ENCODE results near the gene NRIP3.
"Not testable (repeated sequence)": the region's sequence is repeated elsewhere in the genome, so short reads cannot be mapped to it uniquely, and the experiment has no call there.

DNA sequence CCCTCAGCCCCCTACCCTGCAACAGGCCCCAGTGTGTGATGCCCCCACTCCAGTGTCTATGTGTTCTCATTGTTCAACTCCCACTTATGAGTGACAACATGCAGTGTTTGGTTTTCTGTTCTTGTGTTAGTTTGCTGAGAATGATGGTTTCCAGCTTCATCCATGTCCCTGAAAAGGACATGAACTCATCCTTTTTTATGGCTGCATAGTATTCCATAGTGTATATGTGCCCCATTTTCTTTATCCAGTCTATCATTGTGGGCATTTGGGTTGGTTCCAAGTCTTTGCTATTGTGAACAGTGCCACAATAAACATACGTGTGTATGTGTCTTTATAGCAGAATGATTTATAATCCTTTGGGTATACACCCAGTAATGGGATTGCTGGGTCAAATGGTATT is 5.7 kb upstream of the NRIP3 start:
- TF ChIP-seq, protein P1, sequence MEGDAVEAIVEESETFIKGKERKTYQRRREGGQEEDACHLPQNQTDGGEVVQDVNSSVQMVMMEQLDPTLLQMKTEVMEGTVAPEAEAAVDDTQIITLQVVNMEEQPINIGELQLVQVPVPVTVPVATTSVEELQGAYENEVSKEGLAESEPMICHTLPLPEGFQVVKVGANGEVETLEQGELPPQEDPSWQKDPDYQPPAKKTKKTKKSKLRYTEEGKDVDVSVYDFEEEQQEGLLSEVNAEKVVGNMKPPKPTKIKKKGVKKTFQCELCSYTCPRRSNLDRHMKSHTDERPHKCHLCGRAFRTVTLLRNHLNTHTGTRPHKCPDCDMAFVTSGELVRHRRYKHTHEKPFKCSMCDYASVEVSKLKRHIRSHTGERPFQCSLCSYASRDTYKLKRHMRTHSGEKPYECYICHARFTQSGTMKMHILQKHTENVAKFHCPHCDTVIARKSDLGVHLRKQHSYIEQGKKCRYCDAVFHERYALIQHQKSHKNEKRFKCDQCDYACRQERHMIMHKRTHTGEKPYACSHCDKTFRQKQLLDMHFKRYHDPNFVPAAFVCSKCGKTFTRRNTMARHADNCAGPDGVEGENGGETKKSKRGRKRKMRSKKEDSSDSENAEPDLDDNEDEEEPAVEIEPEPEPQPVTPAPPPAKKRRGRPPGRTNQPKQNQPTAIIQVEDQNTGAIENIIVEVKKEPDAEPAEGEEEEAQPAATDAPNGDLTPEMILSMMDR (IDR thresholded peaks at IDR 0.05; ENCODE audit: low read depth, low read length, poor library complexity, severe bottlenecking), result not testable (repeated sequence)
- not testable (repeated sequence) for TF ChIP-seq EZH2phosphoT487 (IDR thresholded peaks at IDR 0.05; ENCODE audit: borderline replicate concordance, low read length)

Measured in DOHH2 (cell line).